ENCODE data around the gene SAFB2.

GRCh38 chr19:5669212-5669611 is 46.6 kb upstream of the SAFB2 start:
- TF ChIP-seq, protein P1, sequence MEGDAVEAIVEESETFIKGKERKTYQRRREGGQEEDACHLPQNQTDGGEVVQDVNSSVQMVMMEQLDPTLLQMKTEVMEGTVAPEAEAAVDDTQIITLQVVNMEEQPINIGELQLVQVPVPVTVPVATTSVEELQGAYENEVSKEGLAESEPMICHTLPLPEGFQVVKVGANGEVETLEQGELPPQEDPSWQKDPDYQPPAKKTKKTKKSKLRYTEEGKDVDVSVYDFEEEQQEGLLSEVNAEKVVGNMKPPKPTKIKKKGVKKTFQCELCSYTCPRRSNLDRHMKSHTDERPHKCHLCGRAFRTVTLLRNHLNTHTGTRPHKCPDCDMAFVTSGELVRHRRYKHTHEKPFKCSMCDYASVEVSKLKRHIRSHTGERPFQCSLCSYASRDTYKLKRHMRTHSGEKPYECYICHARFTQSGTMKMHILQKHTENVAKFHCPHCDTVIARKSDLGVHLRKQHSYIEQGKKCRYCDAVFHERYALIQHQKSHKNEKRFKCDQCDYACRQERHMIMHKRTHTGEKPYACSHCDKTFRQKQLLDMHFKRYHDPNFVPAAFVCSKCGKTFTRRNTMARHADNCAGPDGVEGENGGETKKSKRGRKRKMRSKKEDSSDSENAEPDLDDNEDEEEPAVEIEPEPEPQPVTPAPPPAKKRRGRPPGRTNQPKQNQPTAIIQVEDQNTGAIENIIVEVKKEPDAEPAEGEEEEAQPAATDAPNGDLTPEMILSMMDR (IDR thresholded peaks at IDR 0.05) = no peak
- TF ChIP-seq EZH2 (IDR thresholded peaks at IDR 0.05) (no peak), EZH2phosphoT487 (IDR thresholded peaks at IDR 0.05) (no peak)
